Measurements from ENCODE around the gene COL4A6. TPM values are rescaled to one million over a fixed set of nuclear protein-coding genes. Genes with fewer than 3 reads are reported as not detected.

The COL4A6 gene
- total RNA-seq, 1 experiment from 2014 or later = 2.4 TPM

GRCh38 chrX:108437349-108438109 lies 693 bp downstream of the COL4A6 start:
- CTCF ChIA-PET = no interaction called here
- no peak overlapping the region for H3K4me3 ChIP-seq (replicated peaks in 1 of 2; ENCODE audit: low read depth in 1 of 2, low read length in 2 of 2)

More at GRCh38 chrX:108437349-108438109, 693 bp downstream of the COL4A6 start:
- Histone ChIP-seq H3K9ac (ENCODE audit: low read length) (no peak overlapping the region), H3K27me3 (ENCODE audit: insufficient read depth, low read length) (no peaks in the 10 kb centered on the region), H2AFZ (ENCODE audit: low read depth, low read length, poor library complexity, severe bottlenecking) (no peak overlapping the region), H3K9me2 (ENCODE audit: insufficient read depth) (no peaks in the 10 kb centered on the region), H3K79me2 (ENCODE audit: insufficient read depth, low read length) (peaks cover 19% of the 10 kb centered on the region), H3K9me3 (ENCODE audit: control insufficient read depth in 1 of 2, insufficient read depth in 1 of 2, low read depth in 1 of 2, low read length in 2 of 2) (no peaks in the 10 kb centered on the region), H3K4me2 (ENCODE audit: low read length) (no peak overlapping the region), H4K20me1 (ENCODE audit: insufficient read depth) (no peaks in the 10 kb centered on the region), H3K36me3 (ENCODE audit: control insufficient read depth in 1 of 2, insufficient read depth in 2 of 2, low read length in 2 of 2) (no peaks in the 10 kb centered on the region), H3K4me1 (ENCODE audit: control insufficient read depth in 1 of 2, insufficient read depth in 2 of 2, low read length in 2 of 2) (peaks cover 0 to 3% of the 10 kb centered on the region in 2 experiments; a peak in 1 of 4 replicates), H3K27ac (ENCODE audit: low read depth, low read length) (no peak overlapping the region)
- intact Hi-C loops (cut with micrococcal nuclease) = no loop called here
- DNase-seq (ENCODE audit: low read depth, low spot score) (no peak), ATAC-seq (no peak)
- ChIA-PET POLR2A (no interaction called here), RAD21 (ENCODE audit: low non-redundant PET in 1 of 2, low total read pairs in 2 of 2, uncharacterized antibody in 2 of 2, unreplicated experiment in 2 of 2) (no interaction called here)
- TF ChIP-seq JUND (IDR thresholded peaks at IDR 0.05) (no peak), EGR1 (IDR thresholded peaks at IDR 0.05; ENCODE audit: low read depth) (no peak), SRF (IDR thresholded peaks at IDR 0.05; ENCODE audit: low read depth) (no peak), ZFX (IDR thresholded peaks at IDR 0.05) (no peak), ATF3 (IDR thresholded peaks at IDR 0.05) (no peak), TCF7L2 (IDR thresholded peaks at IDR 0.05; ENCODE audit: borderline replicate concordance, extremely low read depth, insufficient read depth, insufficient read length) (no peak), CTCF (IDR thresholded peaks at IDR 0.05 in 2 of 3, conservative IDR thresholded peaks at IDR 0.05 in 1 of 3; ENCODE audit: borderline replicate concordance in 1 of 3, insufficient read depth in 1 of 3, low read depth in 2 of 3, low read length in 2 of 3) (no peak), YY1 (IDR thresholded peaks at IDR 0.05; ENCODE audit: extremely low read depth, insufficient replicate concordance, low read depth, low read length) (no peak), ZNF274 (IDR thresholded peaks at IDR 0.05; ENCODE audit: low read depth, low read length) (no peak), RAD21 (IDR thresholded peaks at IDR 0.05; ENCODE audit: low read depth) (no peak), FOSL1 (IDR thresholded peaks at IDR 0.05; ENCODE audit: low read depth) (no peak), POLR2A (IDR thresholded peaks at IDR 0.05; ENCODE audit: borderline replicate concordance, extremely low read depth, insufficient read depth, insufficient read length) (no peak), CEBPB (IDR thresholded peaks at IDR 0.05; ENCODE audit: low read depth) (no peak), POLR2AphosphoS5 (IDR thresholded peaks at IDR 0.05; ENCODE audit: low read depth, low read length) (no peak), CBX3 (IDR thresholded peaks at IDR 0.05; ENCODE audit: low read depth) (no peak)
- no TSS peak for BruUV-seq (replicated peaks)
